ENCODE results near the gene AK4.
A peak's percentile ranks its signal among the peaks of the same experiment; 100 is the strongest.
"Not testable (repeated sequence)": the region's sequence is repeated elsewhere in the genome, so short reads cannot be mapped to it uniquely, and the experiment has no call there.

AK4 gene

DNA sequence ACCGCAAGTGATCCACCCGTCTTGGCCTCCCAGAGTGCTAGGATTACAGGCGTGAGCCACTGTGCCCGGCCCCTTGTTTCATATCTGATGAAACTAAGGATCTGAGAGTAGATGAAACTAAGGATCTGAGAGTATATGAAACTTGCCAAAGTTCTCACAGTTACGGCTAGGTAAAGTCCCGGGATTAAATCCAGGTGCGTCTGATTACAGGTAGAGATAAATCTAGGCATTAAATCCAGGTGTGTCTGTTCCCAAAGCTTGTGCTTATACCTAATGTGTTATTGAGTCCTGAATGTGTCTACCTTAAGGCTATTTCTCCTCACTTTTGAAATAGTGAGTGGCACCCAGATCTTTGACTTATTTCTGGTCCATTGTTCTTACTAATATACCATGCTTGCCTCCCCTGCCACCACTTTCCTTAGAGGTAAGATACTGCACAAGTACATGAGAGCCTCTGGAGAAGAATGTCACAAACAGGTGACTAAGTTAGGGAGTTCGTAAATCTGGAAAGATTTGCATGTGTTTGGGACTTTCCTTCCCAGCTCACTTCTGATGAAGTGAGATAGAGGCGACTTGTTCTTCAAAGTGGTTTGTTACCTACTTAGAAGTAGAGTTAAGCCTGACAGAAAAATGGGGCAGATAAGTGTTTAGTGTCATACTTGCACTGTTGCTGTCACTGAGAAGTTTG lies 66.5 kb downstream of the AK4 start:
- DNase-seq (ENCODE audit: low read depth) = no peak

DNA sequence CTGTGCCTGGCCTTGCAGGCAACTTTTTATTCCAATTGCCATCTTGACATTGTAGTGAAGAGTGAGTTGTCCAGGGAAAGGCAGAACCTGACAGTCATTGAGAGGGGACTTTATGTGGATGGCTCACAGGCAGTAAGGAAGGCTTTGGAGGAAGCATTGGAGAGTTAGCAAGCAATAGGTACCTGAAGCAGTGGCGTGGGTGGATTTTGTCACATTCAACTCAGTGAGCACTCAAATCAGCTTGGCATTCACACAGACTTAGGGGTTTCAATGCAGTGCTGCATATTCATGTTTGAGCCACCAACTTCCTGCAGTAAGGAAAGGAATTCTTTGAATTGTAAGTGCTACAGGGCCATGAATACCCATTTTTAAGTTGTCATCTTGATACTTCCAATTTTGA lies 69.0 kb downstream of the AK4 start:
- no peak for DNase-seq (ENCODE audit: low read depth)

DNA sequence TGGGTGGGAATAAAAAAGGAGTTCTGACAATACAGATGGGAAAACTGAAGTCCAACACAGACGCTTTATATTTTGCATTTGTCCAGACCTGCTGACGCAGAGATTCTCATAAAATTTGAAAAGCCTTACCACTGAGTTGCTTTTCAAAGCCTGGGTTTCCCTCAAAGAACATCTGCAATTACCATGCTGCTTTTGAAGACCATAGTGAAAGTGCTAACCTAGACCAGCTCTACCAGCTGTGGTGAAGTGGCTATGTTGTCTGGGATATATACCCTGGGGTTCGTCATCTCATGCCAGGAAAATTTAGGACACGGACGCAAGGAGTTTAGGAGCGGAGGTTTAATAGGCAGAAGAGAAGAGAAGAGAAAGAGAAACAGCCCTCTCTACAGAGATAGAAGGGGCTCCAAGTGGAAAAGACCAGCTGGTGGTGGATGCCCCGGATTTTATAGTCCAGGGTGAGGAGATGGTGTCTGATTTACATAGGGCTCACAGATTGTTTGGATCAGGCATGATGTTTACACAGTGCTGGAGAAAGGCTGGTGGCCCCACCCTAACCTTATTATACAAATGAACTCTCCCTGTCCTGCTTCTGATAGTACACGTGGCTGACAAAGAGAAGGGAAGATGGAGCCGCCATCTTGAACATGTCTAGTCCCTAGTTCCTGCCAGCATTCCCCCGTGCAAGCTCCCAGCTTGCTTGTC lies 73.8 kb downstream of the AK4 start:
- no peak for DNase-seq (ENCODE audit: low read depth)

DNA sequence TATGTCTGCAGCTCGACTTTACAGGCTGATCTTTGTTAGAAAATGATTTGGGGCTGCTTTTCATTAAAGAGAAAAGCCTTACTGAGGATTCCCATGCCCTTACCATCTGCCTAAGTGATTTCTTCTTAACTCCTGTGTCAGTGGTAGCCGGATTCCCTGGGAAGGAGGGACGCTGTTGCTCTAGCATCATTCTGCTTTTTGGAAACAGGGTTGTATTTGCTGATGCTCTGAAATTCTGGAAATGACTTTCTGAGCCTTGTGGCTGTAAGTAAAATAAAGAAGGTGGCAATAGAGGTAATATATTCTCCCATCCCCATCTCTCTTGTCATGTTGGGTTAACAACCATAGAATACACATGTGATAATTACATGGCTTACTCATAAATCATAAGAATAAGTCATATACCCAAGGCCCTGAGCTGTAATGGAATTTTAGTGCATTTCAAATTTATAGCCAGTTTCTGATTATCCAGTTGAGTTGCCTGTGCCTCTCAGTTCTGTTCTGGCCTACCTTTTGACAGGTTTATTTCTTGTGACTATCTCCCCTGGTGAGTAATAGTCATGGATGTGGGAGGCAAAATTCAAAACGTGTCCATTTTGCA lies 74.4 kb downstream of the AK4 start:
- no peak for DNase-seq (ENCODE audit: low read depth)

DNA sequence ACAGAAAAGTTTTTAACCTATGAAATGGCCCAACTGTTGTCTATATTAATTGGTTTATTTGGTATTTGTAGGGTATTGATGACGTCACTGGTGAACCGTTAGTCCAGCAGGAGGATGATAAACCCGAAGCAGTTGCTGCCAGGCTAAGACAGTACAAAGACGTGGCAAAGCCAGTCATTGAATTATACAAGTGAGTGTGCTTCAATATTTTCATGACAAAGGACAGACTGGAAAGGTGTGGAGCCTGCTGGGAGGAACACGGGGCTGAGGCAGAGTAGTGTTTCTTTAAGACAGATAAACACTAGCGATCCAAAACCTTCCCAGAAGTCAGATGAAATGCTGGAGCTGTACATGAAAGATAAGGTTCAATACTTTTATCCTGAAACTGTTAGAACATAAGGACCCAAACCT lies 76.7 kb downstream of the AK4 start:
- DNase-seq (ENCODE audit: low read depth) = no peak

DNA sequence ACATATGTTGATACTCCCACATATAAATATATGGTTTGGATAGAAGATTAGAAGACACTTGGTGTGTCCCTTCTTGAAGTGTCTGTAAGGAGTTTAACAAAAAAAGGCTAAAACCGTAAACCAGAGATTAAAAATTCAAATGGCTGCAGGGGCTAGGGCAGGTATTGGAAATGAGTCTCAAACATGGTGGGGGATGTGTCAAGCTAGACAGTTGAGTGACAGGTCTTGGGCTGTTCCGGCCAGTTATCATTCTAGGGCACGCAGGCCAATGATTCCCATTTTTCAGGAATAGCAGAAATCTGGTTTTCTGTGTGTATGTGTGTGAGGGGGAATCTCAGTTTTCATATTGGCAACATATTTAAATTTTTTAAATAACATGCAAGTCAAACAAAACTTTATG lies 77.2 kb downstream of the AK4 start:
- no peak for DNase-seq (ENCODE audit: low read depth)

DNA sequence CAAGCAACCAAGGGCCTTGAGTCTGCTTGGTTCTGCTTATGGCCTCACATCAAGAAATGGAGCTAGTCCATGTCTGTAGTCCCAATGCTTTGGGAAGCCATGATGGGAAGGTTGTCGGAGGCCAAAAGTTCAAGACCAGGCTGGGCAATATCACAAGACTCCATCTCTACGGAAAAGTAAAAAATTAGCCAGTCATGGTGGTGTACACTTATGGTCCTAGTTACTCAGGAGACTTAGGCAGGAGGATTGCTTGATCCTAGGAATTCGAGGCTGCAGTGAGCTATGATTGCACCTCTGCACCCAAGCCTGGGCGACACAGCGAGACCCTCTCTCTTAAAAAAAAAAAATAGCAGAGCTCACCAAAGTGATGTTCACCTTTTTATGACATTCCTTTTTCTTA lies 81.2 kb downstream of the AK4 start:
- no peak for DNase-seq (ENCODE audit: low read depth)

DNA sequence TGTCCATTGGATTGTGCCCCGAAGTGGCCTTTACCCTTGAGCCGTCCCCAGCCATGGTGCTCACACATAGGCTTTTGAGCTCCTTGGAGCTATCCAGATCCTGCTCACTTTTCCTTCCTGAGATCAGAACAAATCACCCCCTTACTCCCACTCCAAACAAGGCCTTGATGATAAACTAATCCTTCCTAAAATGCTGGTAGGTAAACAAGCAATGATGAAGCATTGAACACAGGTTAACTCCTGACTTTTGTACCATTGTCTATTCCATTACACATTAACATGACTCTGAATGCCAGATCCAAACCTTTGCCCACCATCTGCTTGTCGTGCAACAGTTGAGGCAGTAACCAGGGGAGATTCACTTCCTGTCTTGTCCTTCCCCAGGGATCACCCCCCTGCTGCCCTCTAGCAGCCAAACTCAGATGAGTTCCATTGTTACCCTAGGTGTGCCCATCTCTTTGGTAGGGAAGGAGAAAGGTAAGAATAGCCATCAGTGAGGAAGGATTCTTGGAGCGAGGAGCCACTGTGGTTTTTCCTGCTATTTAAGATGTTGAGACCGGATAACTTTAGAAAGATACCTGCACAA lies 81.8 kb downstream of the AK4 start:
- DNase-seq (ENCODE audit: low read depth) = no peak

DNA sequence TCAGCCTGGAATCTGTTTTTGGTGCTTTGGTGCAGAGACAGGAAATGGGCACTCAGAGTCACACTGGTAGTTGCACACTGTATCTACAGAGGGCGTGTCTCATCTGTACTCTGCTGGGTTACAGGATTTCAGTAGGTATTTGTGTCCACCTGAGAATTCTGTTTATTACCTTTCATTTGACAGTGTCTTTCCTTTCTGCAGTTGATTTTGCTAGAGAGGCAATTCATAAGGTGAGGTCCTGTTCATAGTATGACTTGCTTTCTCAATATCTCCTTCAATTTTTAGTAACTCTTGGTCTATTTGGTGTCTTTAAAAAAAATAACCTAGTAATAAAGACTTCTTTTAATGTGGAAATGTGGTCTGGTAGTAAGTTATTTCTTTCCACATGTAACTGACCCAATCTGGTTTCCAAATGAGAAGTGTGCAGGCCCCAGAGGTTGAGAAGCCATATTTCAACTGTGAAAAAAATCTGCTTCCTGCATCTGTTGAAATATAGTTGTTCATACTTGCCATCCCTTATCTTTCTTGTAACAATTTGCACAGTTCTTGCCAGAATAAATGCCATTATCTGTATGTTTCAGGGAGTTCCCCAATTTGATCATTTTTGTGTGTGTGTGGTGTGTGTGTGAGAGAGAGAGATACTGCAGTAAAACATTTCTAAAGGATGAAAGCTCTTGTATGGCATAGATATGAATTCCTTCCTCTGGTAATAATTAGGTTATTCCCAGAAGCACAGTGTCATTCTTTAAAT lies 82.9 kb downstream of the AK4 start:
- no peak for DNase-seq (ENCODE audit: low read depth)

DNA sequence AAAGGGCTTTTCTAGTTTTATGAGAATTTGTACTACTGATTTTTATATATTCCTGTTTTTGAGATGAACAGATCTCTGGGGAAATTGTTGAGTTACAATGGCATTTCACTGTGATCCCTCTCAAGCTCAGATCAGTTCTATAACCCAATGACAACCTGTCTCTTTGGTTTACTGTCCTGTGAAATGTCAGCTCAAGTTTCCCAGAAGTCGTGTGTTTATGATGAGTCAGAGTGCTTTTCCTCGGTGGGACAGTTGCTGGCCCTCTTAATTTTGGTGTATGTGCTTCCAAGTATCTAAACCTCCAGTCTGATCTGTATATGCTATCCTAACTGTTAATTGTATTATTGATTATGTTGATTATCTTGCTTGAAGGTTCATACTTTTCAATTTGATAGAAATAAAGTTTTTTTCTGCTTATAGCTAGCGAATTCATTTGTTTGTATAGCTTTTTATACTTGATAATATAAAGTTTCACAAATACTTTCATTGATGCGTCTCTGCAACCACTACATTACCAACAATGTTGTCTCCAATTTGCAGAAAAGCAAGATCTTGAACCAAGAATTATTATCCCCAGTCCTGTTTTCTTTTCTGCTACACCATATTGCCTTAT lies 83.8 kb downstream of the AK4 start:
- no peak for DNase-seq (ENCODE audit: low read depth)

DNA sequence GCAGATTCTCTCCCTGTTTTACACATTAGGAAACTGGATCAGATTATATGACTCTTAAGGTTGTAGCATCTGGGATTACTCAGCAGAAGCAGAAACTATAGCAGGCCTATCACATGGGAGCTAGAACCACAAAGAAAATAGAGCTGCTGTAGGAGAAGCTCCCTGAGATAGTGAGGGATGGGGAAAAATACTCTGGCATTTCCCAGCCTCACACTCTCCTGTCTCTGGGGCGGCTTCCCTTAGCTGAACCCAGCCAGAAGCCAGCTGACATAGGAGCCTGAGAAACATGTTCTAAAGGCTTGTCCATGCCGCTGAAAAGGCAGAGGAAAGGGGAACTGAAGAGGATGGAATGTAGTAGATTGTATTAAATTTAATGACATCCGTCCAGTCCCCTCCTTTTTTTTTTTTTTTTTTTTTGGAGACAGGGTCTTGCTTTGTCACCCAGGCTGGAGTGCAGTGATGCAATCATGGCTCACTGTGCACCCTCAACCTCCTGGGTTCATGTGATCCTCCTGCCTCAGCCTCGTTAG lies 84.5 kb downstream of the AK4 start:
- DNase-seq (ENCODE audit: low read depth) = no peak

DNA sequence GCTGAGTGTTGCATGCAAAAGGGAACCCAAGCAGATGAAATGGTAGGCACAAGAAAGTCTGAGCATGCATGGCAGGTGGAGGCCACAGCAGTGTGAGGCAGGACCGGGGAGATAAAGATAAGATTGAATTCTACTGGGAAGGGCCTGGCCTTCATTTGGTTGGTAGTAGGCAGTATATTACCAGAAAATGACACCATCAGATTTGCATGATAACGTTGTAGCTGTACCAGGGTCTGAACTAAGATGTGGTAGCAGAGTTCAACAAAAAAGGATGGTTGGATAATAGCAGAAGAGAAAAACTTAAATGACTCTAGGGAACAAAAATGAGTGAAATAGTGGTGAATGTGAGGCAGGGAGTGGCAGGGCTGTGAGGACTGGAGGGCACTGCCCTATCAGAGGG lies 85.8 kb downstream of the AK4 start:
- no peak for DNase-seq (ENCODE audit: low read depth)

DNA sequence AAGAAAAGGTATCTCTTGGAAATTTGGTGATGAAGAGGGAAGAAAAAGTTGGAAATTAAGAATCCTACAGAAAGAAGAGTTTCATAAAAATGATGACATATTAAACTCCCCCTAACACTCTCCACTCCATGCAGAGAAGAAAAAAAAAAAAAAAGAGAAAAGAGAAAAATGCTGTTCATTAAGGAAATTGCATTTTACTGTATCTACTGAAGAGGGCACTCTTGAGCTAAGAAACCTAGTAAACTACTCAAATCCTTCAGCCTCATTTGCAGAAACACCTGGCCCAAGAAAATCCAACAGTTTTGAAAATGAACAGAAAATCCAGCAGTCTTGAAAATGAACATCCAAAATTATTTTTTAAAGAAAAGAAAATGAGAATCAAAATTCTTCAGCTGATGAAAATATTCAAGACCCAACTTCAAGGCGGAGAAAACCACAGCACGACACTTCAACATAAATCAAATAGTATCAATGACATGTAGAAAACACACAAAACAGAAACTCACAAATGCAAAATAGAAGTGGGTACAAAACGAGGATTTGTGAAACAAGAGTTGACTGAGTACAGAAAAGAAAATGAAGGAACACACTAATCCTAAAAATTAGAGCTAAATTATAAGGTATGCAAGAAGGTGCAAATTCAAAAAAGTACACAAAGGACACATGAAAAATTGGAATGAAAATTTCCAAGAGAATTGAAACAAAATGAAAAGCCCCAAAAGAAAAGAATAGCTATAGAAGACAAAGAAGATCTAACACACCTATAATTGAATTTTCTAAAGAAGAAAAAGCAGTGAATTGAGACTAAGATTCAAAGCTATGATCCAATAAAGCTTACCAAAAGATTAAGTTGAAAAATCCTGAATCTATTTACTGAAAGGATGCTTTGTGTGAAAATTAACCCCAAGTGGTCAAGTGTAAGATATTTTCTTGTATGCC lies 88.1 kb downstream of the AK4 start:
- DNase-seq (ENCODE audit: low read depth) = peak; percentile 74

DNA sequence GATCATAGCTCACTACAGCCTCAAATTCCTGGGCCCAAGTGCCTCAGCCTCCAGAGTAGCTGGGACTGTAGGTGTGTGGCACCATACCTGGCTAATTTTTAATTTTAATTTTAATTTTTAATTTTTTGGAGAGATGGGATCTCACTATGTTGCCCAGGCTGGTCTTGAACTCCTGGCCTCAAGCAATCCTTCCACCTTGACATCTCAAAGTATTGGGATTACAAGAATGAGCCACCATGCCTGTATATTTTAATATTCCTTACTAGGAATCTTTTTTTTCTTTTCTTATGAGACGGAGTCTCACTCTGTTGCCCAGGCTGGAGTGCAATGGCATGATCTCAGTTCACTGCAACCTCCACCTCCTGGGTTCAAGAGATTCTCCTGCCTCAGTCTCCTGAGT lies 89.1 kb downstream of the AK4 start:
- DNase-seq (ENCODE audit: low read depth) = not testable (repeated sequence)

DNA sequence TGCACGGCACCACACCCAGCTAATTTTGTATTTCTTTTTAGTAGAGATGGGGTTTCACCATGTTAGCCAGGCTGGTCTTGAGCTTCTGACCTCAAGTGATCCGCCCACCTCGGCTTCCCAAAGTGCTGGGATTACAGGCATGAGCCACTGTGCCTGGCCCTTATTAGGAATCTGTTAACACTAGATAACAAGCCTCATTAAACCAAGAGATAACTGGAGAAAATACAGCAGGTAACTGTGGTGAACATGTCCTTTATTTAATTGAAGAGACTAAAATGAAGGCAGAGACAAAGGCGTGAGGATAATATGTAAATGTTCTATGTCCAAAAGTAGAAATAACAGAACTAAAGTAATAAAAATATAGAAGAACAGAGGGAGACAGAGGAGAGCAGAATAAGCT lies 89.5 kb downstream of the AK4 start:
- DNase-seq (ENCODE audit: low read depth) = no peak

DNA sequence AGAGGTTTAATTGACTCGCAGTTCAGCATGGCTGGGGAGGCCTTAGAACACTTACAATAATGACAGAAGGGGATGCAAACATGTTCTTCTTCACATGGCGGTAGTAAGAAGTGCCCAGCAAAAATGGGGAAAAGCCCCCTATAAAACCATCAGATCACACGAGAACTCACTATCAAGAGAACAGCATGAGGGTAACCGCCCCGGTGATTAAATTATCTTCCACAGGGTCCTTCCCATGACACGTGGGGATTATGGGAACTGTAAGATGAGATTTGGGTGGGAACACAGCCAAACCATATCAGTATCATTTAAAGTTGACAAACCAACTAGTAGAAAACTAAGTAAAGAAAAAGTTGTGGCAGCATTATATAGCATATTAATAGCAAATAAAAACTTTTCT lies 90.0 kb downstream of the AK4 start:
- no peak for DNase-seq (ENCODE audit: low read depth)

DNA sequence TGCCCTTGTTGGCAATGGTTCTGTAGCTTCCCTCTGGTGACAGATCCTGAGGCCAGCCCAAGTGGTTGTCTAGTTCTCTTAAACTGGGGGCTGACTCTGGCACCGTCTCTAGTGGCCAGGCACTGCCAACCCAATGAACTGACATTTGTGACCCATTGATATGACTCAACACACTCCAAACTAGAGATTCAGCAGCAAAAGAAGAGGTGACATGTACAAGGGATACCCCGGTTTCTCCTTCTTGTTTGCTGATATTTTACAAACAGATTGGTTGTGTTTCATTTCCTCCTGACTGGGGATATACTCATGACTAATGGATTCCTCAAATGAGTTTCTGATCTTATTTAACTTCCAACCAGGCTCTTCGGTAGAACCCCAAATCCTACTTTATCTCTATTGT lies 95.5 kb downstream of the AK4 start:
- no peak for DNase-seq (ENCODE audit: low read depth)

DNA sequence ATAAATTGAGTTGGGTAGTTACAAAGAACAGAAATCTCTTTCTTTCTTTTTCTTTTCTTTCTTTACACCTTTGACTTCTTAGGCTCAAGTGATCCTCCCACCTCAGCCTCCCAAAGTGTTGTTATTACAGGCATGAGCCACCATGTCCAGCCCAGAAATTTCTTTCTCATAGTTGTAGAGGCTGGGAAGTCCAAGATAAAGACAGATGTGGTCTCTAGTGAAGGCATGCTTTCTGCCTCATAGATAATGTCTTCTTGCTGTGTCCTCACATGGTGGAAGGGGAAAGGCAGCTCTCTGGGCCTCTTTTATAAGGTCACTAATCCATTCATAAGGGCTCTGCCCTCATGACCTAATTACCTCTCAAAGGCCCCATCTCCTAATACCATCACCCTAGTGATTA lies 97.3 kb downstream of the AK4 start:
- no peak for DNase-seq (ENCODE audit: low read depth)

DNA sequence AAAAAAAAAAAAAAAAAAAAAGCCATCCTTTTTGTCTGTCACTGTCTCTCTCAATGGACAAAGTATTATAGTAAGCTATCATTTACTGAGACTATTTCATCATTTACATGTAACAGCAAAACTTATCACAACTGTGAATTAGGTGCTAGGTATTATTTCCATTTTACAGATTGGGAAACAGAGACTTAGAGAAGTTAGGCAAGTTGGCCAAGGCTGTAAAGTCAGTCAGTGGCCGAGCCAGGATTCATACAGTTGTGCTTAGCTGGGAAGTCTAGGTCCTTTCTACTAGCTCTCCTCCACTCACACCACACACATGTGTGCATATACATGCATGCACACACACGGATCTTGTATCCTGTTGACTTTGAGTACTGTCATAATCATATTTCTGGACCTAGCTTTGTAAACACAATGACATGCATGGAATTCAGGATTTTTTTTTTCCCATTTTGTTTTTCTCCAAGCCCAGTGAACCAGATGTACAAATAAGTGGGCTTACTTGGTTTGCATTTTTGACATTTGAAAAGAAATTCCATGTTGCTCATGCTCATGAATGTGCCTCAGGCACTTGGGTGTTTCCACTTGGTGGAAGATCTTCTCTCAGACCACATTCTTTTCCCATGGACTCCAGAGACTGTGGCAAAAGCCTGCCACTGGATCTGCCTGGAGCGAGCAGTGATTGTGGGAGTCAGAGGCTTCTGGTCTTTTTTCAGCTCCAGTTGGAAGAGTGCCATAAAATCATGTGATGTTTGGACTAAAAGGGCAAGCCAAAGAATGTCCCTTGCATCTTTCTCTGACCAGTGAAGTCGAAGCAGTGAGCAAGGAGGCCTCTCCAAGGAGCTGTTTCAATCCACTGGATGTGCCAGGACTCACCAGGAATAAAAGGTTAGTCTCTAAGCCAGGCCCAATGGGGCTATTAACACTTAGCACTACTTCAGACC lies 99.7 kb downstream of the AK4 start:
- DNase-seq (ENCODE audit: low read depth) = peak; percentile 97

DNA sequence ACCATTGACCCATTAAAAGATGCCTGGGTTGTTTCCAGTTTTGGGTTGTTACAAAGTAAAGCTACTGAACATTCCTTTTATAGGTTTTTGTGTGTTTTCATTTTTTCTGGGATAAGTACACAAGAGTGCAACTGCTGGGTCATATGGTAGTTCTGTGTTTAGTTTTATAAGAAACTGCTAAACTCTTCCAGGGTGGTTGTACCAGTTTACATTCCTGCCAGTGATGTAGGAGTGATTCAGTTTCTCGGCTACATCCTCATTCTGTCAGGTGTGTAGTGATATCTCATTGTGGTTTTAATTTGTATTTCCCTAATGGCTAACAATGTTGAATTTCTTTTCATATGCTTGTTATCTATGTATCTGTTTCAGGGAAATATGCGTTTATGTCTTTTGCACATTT lies 102.8 kb downstream of the AK4 start:
- DNase-seq (ENCODE audit: low read depth) = no peak
